HUDEP-2 (cell line): ENCODE measurements around the gene CXCR3.
"Not testable (repeated sequence)": the region's sequence is repeated elsewhere in the genome, so short reads cannot be mapped to it uniquely, and the experiment has no call there.

Experiments
- DNase-seq, 76 experiments: peaks; one replicate each; lab custom pipeline; 2025; ENCODE audit not compliant: unreplicated experiment in 76 of 76; lab: John Stamatoyannopoulos, UW

CXCR3 gene

GRCh38 chrX:71615056-71615455 lies 3.3 kb downstream of the CXCR3 start:
- DNase-seq, result no peak

- DNase-seq, result no peak
These were observed 6.1 kb downstream of the CXCR3 start for GRCh38 chrX:71612256-71612655.

- DNase-seq, result peak in 1 of 76 experiments; percentile 4
These were observed 6.6 kb downstream of the CXCR3 start for GRCh38 chrX:71611736-71612135.

GRCh38 chrX:71609095-71609750 lies 9.1 kb downstream of the CXCR3 start:
- DNase-seq, result no peak

- no peak for DNase-seq
These were observed 10.8 kb downstream of the CXCR3 start for GRCh38 chrX:71607488-71607887.

GRCh38 chrX:71606536-71607216 lies 11.6 kb downstream of the CXCR3 start:
- no peak for DNase-seq

GRCh38 chrX:71604796-71605568 lies 13.3 kb downstream of the CXCR3 start:
- DNase-seq, result no peak

GRCh38 chrX:71604141-71604540 lies 14.2 kb downstream of the CXCR3 start:
- no peak for DNase-seq

- no peak for DNase-seq
These were observed 14.7 kb downstream of the CXCR3 start for GRCh38 chrX:71603618-71604017.

- DNase-seq, result no peak
These were observed 18.3 kb downstream of the CXCR3 start for GRCh38 chrX:71599965-71600364.

- not testable (repeated sequence) for DNase-seq
These were observed 25.1 kb downstream of the CXCR3 start for GRCh38 chrX:71593210-71593609.

- no peak for DNase-seq
These were observed 31.4 kb downstream of the CXCR3 start for GRCh38 chrX:71586929-71587328.

GRCh38 chrX:71581210-71581609 lies 37.1 kb downstream of the CXCR3 start:
- DNase-seq, result no peak

- no peak for DNase-seq
These were observed 38.3 kb downstream of the CXCR3 start for GRCh38 chrX:71579990-71580380.

GRCh38 chrX:71579136-71579989 lies 38.9 kb downstream of the CXCR3 start:
- DNase-seq, result no peak

- no peak for DNase-seq
These were observed 39.8 kb downstream of the CXCR3 start, which contains the start of gene GCNA for GRCh38 chrX:71578253-71579135. Gene GCNA, plus strand, starts transcription at chrX:71578437. Its CDS starts 2,385 bp downstream, at chrX:71580822.

GRCh38 chrX:71577682-71578081 lies 40.6 kb downstream of the CXCR3 start:
- no peak for DNase-seq

GRCh38 chrX:71573590-71573989 lies 44.7 kb downstream of the CXCR3 start:
- no peak for DNase-seq

GRCh38 chrX:71571390-71571789 lies 46.9 kb downstream of the CXCR3 start:
- DNase-seq, result not testable (repeated sequence)
